HuH-7 (cell line): Measurements from ENCODE around the gene KRTAP9-7.
"Not testable (repeated sequence)": the region's sequence is repeated elsewhere in the genome, so short reads cannot be mapped to it uniquely, and the experiment has no call there.

ENCODE experiments used
- DNase-seq: peaks from one replicate; pipeline ENCODE4 v3.0.0; 2011; ENCODE audit warnings: low spot score

The KRTAP9-7 gene, protein sequence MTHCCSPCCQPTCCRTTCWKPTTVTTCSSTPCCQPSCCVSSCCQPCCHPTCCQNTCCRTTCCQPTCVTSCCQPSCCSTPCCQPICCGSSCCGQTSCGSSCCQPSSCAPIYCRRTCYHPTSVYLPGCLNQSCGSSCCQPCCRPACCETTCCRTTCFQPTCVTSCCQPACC

GRCh38 chr17:41275648-41276190, at the start of gene KRTAP9-7:
Gene KRTAP9-7, plus strand, starts transcription at chr17:41275698. Its CDS starts 0 bp downstream, at chr17:41275698.
- DNase-seq: not testable (repeated sequence)

DNA sequence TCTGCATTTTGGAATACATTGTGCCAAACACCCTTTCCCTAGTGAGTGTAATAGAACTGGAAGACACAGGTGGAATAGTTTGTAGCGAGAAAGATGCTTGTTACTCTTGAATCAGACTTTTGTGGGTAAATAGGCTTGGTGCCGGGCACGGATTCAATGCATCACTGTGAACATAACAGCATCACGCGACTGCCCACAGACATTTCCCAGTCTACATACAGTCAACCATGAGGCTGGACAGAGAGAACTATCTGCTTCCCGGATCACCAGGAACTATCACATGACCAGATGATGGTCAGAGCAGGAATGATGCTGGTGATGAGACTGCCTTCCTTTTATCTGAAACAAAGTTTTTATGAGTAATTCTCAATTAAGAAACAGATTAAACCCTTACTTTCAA, 49.4 kb upstream of the KRTAP9-7 start:
- DNase-seq: no peak

DNA sequence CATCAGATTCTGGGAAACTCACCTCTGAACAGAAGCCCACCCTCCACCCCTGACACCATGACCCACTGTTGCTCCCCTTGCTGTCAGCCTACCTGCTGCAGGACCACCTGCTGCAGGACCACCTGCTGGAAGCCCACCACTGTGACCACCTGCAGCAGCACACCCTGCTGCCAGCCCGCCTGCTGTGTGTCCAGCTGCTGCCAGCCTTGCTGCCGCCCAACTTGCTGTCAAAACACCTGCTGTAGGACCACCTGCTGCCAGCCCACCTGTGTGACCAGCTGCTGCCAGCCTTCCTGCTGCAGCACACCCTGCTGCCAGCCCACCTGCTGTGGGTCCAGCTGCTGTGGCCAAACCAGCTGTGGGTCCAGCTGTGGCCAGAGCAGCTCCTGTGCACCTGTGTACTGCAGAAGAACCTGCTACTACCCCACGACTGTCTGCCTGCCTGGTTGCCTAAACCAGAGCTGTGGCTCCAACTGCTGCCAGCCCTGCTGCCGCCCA, 48.9 kb upstream of the KRTAP9-7 start, which contains the start of gene KRTAP9-2:
TSS of gene KRTAP9-2 (plus strand) at position 51 of the 498 bp plus-strand sequence. CDS start at position 58, 7 bp downstream.
- DNase-seq: not testable (repeated sequence)

DNA sequence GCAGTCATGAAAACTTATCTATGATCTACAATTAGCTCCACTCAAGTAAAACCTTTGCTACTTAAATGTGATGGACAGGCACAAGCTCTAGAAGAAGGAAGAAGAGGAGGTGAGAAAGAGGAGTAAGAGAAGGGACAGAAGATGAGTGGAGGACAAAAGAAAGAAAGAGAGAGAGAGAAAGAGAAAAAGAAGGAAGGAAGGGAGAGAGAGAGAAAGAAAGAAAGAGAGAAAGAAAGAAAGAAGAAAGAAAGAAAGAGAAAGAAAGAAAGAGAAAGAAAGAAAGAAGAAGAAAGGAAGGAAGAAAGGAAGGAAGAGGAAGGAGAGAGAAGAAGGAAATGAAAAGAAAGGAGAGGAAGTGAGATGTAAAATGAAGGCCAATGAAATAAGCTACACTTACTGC, 45.4 kb upstream of the KRTAP9-7 start:
- no peak for DNase-seq

DNA sequence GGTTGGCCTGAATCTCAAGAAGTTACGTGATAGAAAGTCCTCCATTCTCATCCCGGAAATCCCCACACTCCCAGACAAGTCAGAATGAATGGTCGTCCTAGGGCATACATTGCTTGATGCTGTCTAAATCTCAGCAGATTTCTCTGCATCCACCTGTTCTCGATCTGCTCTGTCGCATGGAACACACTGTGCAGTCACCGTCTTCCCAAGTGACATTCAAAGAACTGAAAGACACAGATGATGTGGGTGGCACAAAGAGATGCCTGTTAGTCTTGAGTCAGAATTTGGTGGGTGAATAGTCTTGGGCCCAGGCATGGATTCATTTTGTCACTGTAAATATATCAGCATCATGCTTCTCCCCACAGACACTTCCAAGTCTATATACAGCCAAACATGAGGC, 43.8 kb upstream of the KRTAP9-7 start:
- DNase-seq: no peak

GRCh38 chr17:41232399-41233105, 42.9 kb upstream of the KRTAP9-7 start, which contains the start of gene KRTAP9-3:
Gene KRTAP9-3, plus strand, starts transcription at chr17:41232449. Its CDS starts 53 bp downstream, at chr17:41232502.
- not testable (repeated sequence) for DNase-seq

DNA sequence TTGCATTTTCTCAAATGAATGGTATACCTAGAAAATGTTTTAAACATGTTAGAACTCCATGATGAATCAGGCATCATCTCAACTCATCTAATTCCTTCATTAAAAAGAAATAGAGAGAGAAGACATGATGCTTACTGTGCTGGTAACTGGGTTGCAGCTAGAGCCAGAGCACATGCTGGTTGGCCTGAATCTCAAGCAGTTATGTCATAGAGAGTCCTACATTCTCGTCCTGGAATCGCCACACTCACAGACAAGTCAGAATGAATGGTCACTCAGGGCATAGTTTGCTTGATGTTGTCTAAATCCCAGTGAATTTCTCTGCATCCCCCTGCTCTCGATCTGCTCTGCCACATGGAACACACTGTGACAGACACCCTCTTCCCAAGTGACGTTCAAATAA, 38.4 kb upstream of the KRTAP9-7 start:
- DNase-seq: not testable (repeated sequence)

DNA sequence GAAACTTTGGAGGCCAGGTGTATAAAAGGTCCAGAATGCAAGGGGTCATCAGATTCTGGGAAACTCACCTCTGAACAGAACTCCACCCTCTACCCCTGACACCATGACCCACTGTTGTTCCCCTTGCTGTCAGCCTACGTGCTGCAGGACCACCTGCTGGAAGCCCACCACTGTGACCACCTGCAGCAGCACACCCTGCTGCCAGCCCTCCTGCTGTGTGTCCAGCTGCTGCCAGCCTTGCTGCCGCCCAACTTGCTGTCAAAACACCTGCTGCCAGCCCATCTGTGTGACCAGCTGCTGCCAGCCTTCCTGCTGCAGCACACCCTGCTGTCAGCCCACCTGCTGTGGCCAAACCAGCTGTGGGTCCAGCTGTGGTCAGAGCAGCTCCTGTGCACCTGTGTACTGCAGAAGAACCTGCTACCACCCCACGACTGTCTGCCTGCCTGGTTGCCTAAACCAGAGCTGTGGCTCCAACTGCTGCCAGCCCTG, 37.5 kb upstream of the KRTAP9-7 start, which contains the start of gene KRTAP9-8:
TSS of gene KRTAP9-8 (plus strand) at position 51 of the 489 bp plus-strand sequence. CDS start at position 104, 53 bp downstream.
- not testable (repeated sequence) for DNase-seq

DNA sequence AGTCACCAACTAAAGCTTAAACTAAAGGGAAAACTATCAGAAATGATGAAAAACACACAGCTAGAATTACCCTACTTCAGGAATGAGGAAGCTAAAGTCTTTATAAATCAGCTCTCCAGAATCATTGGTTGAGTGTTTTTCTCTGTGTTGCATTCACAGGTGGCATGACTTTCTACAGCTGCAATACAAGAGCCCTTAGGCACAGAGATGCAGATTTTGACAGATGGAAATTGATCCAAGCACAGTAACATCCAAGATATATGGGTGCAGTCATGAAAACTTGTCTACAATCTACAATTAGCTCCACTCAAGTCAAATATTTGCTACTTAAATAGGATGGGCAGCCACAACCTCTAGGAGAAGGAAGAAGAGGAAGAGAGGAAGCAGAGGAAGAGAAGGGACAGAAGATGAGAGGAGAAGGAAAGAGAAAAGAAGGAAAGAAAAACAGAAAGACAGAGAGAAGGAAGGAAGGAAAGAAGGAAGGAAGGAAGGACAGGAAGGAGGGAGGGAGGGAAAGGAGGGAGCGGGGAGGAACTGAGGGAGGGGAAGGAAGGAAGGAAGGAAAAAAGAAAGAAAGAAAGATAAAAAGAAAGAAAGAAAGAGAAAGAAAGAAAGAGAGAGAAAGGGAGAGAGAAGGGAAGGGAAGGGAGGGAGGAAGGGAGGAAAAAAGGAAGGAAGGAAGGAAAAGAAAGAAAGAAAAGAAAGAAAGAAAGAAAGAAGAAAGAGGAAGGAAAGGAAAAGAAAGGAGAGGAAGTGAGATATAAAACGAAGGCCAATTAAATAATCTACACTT, 28.3 kb upstream of the KRTAP9-7 start:
- not testable (repeated sequence) for DNase-seq

GRCh38 chr17:41249637-41250240, 25.8 kb upstream of the KRTAP9-7 start, which contains the start of gene KRTAP9-4:
Gene KRTAP9-4, plus strand, starts transcription at chr17:41249687. Its CDS starts 34 bp downstream, at chr17:41249721.
- not testable (repeated sequence) for DNase-seq

DNA sequence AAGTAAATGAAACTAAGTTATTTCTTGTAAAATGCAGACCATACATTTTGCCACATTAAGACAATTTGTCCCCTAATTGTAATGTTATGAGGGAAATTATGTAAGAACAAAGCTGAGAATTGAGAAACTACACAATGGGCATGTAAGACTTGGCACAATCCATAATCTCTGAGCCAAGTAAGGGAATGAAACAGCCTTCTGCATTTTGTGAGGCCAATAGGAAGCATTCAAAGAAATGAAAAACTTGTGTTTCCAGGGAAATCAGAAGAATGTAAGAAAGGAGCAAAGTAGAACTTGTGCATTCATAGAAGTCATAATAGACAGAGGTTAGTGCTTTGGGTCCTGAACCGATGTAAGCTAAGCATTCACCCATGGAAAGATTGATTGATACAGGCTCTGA, 24.2 kb upstream of the KRTAP9-7 start:
- DNase-seq: no peak

DNA sequence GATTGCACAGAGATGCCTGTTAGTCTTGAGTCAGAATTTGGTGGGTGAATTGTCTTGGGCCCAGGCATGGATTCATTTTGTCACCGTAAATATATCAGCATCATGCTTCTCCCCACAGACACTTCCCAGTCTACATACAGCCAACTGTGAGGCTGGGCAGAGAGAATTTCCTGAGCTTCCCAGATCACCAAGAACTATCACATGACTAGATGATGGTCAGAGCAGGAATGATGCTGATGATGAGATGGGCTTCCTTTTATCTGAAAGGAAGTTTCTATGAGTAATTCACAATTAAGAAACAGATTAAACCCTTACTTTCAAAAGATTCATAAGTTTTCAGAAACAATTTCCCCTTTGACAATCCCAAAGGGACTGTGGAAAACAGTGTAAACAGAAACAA, 20.6 kb upstream of the KRTAP9-7 start:
- no peak for DNase-seq

GRCh38 chr17:41255381-41256290, 19.9 kb upstream of the KRTAP9-7 start, which contains the start of gene KRTAP9-9:
Gene KRTAP9-9, plus strand, starts transcription at chr17:41255384.
- not testable (repeated sequence) for DNase-seq

GRCh38 chr17:41256291-41256685, 19.2 kb upstream of the KRTAP9-7 start:
- no peak for DNase-seq

DNA sequence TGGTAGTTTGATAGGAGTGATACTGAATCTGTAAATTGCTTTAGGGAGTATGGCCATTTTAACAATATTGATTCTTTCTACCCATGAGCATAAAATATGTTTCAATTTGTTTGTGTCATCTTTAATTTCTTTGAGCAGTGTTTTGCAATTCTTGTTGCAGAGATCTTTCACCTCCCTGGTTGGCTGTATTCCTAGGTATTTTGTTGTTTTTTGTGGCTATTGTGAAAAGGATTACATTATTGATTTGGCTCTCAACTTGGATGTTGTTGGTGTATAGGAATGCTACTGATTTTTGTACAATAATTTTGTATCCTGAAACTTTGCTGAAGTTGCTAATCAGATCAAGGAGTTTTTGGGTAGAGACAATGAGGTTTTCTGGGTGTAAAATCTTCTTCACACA, 17.1 kb upstream of the KRTAP9-7 start:
- no peak for DNase-seq

GRCh38 chr17:41263212-41263611, 12.3 kb upstream of the KRTAP9-7 start:
- DNase-seq: no peak

DNA sequence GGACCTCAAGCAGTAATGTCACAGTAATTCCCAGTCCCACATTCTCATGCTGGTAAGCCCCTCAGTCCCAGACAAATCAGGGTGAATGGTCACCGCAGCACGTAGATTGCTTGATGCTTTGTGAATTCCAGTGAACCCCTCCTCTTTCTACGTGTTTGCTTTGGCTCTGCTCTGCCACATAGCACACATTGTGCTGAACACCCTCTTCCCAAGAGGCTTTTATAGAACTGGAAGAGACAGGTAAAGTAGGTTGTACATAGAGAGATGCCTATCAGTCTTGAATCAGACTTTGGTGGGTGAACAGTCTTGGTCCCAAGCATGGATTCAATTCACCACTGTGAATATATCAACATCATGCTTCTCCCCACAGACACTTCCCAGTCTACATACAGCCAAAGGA, 10.9 kb upstream of the KRTAP9-7 start:
- no peak for DNase-seq

DNA sequence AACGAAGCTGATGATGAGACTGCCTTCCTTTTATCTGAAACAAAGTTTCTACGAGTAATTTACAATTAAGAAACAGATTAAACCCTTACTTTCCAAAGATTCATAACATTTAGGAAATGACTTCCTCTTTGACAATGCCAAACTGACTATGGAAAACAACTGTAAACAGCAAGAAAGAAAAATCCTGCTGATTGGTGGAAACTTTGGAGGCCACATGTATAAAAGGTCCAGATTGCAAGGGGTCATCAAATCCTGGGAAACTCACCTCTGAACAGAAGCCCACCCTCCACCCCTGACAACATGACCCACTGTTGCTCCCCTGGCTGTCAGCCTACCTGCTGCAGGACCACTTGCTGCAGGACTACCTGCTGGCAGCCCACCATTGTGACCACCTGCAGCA, 10.4 kb upstream of the KRTAP9-7 start, which contains the start of gene KRTAP9-6:
TSS of gene KRTAP9-6 (plus strand) at position 301 of the 400 bp plus-strand sequence. CDS start at position 301, 0 bp downstream.
- DNase-seq: no peak

DNA sequence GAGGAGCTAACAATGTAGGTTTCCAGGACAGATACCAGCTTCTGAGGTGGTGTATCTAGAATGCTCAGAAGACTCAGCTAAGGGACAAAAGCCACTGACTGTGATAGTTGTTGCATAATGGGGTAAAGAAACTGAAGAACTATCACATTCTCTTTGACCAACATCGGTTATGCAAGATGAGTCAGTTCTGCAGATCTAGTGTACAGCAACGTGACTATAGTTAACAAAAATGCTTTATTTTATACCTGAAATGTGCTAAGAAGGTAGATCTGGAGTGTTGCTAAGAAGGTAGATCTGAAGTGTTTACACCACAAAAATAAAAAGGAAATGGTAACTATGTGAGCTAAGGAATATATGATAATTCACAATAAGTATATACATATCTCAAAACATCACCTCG, 7.8 kb upstream of the KRTAP9-7 start:
- no peak for DNase-seq

DNA sequence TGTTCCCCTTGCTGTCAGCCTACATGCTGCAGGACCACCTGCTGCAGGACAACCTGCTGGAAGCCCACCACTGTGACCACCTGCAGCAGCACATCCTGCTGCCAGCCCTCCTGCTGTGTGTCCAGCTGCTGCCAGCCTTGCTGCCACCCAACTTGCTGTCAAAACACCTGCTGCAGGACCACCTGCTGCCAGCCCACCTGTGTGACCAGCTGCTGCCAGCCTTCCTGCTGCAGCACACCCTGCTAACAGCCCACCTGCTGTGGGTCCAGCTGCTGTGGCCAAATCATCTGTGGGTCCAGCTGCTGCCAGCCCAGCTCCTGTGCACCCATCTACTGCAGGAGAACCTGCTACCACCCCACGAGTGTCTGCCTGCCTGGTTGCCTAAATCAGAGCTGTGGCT, 4.2 kb upstream of the KRTAP9-7 start:
- not testable (repeated sequence) for DNase-seq
